Body of pancreas (tissue), 4 donors: Measurements from ENCODE around the gene PLEKHG4B.

Experiments used
- POLR2A ChIP-seq, 3 donors: fragments of 450-650 bp; IDR thresholded peaks; one replicate each; pipeline ENCODE4 v1.6.1; 2016; ENCODE audit warnings: antibody characterized with exemption in 3 of 3, mild to moderate bottlenecking in 2 of 3
- TF ChIP-seq, protein P1 (sequence below), 7 experiments: fragments of 450-650 bp in 4 of 7; fragments of 200-600 bp in 3 of 7; sonication (generic) in 3 of 7; IDR thresholded peaks; one replicate each; pipeline ENCODE4 v1.5.1; 2016 to 2019; ENCODE audit warnings: antibody characterized with exemption in 7 of 7

DNA sequence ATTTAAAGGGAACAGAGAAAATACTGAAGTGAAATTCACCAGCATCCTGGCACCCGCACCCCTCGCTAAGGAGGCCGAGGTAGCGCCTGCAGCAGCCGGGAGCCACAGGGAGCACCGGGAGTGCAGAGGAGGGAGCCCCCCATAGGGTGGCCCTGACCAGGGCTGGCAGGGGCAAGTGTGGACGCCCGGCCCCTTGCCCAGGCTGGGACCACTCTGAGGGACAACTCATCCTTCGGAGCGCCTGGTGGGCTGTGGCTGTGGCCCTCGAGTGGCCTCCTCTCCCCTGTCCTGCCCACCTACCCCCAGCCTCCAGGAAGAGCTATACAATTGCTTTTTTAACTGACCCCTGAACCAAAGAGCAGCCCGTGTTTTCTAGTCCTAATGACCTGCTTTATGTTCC is 47.0 kb downstream of the PLEKHG4B start:
- TF ChIP-seq, protein P1, sequence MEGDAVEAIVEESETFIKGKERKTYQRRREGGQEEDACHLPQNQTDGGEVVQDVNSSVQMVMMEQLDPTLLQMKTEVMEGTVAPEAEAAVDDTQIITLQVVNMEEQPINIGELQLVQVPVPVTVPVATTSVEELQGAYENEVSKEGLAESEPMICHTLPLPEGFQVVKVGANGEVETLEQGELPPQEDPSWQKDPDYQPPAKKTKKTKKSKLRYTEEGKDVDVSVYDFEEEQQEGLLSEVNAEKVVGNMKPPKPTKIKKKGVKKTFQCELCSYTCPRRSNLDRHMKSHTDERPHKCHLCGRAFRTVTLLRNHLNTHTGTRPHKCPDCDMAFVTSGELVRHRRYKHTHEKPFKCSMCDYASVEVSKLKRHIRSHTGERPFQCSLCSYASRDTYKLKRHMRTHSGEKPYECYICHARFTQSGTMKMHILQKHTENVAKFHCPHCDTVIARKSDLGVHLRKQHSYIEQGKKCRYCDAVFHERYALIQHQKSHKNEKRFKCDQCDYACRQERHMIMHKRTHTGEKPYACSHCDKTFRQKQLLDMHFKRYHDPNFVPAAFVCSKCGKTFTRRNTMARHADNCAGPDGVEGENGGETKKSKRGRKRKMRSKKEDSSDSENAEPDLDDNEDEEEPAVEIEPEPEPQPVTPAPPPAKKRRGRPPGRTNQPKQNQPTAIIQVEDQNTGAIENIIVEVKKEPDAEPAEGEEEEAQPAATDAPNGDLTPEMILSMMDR (IDR thresholded peaks at IDR 0.05), result no peak
- TF ChIP-seq POLR2A (IDR thresholded peaks at IDR 0.05), result no peak
